Colonic mucosa (tissue), 4 donors: Measurements from ENCODE around the gene PLCL1. TPM values are rescaled to one million over a fixed set of nuclear protein-coding genes. Genes with fewer than 3 reads are reported as not detected.

Source experiments
- DNase-seq: peaks from one replicate; pipeline ENCODE4 v3.0.0-alpha.2; 2020
- H3K27ac ChIP-seq: fragments of 200-600 bp; one replicate; pipeline ENCODE4 v1.8.0; 2021
- H3K27me3 ChIP-seq: fragments of 200-600 bp; one replicate; pipeline ENCODE4 v1.8.0; 2021
- H3K36me3 ChIP-seq: fragments of 200-600 bp; one replicate; pipeline ENCODE4 v1.8.0; 2021
- H3K4me1 ChIP-seq: fragments of 200-600 bp; one replicate; pipeline ENCODE4 v1.8.0; 2021; ENCODE audit warnings: mild to moderate bottlenecking
- H3K4me3 ChIP-seq: fragments of 200-600 bp; one replicate; pipeline ENCODE4 v1.8.0; 2021
- H3K9ac ChIP-seq, 2 donors: one replicate each; pipeline ENCODE4 v1.7.0; 2013; ENCODE audit warnings: control low read depth in 2 of 2, low read depth in 2 of 2, low read length in 2 of 2
- H3K9me3 ChIP-seq: fragments of 200-600 bp; one replicate; pipeline ENCODE4 v1.8.0; 2021
- intact Hi-C: fragments of 100-400 bp; cut with DNase I; formaldehyde crosslinking; loops from one replicate; pipeline ENCODE4 v1.14.1; 2022
- total RNA-seq, 2 donors: library from RNA; stranded (reverse); fragmentation: NEBNext Ultra II Directional in 1 of 2; extraction: Animal tissue kit (Norgen Biotek cat#: 25700) in 1 of 2; gene quantifications; one replicate each; pipeline ENCODE4 v1.2.1, GENCODE V29; 2021
- TF ChIP-seq, protein P1 (sequence below): fragments of 200-600 bp; IDR thresholded peaks from one replicate; pipeline ENCODE4 v1.8.0; 2022; ENCODE audit warnings: antibody characterized with exemption, mild to moderate bottlenecking
- donor health status: healthy.
- donor health status: DM: no; HTN: no; CAD: no.
- donor health status: DM: no; HTN: no; CAD: no.

Gene PLCL1
- total RNA-seq, 2 donors from 2014 or later: 0.30 to 1.3 TPM

DNA sequence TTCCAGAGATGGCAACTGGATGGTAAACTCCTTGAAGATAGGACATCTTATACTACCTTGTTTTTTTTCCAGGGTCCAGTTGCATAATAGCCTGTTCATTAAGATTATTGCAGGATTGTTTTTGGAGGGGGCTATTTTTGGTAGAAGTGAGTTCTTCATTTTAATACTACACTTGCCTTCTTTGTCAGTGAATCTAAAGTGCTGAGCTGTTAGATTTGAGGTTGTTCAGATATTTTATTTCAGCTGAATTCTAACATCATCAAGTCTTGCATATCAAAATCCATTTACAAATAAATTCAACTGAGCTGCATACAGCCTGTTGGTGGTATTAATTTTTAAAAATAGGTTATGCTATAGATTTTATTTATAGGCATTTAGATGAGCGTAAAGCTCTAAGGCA, 72.1 kb downstream of the PLCL1 start:
- H3K4me1 ChIP-seq: no peaks in the 10 kb centered on the region
- no peaks in the 10 kb centered on the region for H3K27me3 ChIP-seq
- no peaks in the 10 kb centered on the region for H3K9me3 ChIP-seq
- no peak overlapping the region for H3K4me3 ChIP-seq
- intact Hi-C loops: no loop called here
- no peak overlapping the region for H3K27ac ChIP-seq
- no peak overlapping the region for H3K9ac ChIP-seq
- no peaks in the 10 kb centered on the region for H3K36me3 ChIP-seq
- TF ChIP-seq, protein P1, sequence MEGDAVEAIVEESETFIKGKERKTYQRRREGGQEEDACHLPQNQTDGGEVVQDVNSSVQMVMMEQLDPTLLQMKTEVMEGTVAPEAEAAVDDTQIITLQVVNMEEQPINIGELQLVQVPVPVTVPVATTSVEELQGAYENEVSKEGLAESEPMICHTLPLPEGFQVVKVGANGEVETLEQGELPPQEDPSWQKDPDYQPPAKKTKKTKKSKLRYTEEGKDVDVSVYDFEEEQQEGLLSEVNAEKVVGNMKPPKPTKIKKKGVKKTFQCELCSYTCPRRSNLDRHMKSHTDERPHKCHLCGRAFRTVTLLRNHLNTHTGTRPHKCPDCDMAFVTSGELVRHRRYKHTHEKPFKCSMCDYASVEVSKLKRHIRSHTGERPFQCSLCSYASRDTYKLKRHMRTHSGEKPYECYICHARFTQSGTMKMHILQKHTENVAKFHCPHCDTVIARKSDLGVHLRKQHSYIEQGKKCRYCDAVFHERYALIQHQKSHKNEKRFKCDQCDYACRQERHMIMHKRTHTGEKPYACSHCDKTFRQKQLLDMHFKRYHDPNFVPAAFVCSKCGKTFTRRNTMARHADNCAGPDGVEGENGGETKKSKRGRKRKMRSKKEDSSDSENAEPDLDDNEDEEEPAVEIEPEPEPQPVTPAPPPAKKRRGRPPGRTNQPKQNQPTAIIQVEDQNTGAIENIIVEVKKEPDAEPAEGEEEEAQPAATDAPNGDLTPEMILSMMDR: no peak
- no peak for DNase-seq

- no peak overlapping the region for H3K27ac ChIP-seq
- no peak overlapping the region for H3K9ac ChIP-seq
- H3K36me3 ChIP-seq: no peaks in the 10 kb centered on the region
- no peak overlapping the region for H3K4me3 ChIP-seq
- TF ChIP-seq, protein P1: no peak
- no peaks in the 10 kb centered on the region for H3K4me1 ChIP-seq
- H3K27me3 ChIP-seq: no peaks in the 10 kb centered on the region
- intact Hi-C loops: no loop called here
- no peaks in the 10 kb centered on the region for H3K9me3 ChIP-seq
- DNase-seq: no peak
Measured at GRCh38 chr2:197877038-197877437, 72.6 kb downstream of the PLCL1 start.

DNA sequence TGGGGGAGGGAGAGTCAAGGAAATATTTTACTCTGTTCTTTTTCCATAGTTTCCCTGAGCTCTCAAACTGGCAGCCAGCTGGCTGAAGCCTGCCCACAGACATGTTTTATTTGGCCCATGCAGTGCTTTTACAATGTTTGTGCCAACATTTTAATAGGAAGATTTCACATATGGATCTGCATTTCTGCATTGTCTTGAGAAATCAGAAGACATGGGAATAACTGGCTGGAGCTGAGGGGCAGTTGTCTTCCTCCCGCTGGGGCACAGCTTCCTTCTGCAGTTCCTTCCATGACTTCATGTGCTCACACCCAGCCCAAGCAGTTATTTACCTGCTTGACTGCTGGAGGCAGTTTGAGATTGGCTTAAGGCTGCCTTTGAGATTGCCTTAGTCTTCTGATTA, 74.4 kb downstream of the PLCL1 start:
- no peaks in the 10 kb centered on the region for H3K36me3 ChIP-seq
- H3K4me1 ChIP-seq: no peaks in the 10 kb centered on the region
- DNase-seq: no peak
- no peak overlapping the region for H3K27ac ChIP-seq
- no peaks in the 10 kb centered on the region for H3K27me3 ChIP-seq
- intact Hi-C loops: no loop called here
- TF ChIP-seq, protein P1: no peak
- H3K9ac ChIP-seq: no peak overlapping the region
- H3K4me3 ChIP-seq: no peak overlapping the region
- H3K9me3 ChIP-seq: no peaks in the 10 kb centered on the region

GRCh38 chr2:197879812-197880408, 75.5 kb downstream of the PLCL1 start:
- Histone ChIP-seq H3K4me1 (no peaks in the 10 kb centered on the region), H3K9me3 (no peaks in the 10 kb centered on the region), H3K4me3 (no peak overlapping the region), H3K27ac (no peak overlapping the region), H3K36me3 (no peaks in the 10 kb centered on the region), H3K9ac (no peak overlapping the region), H3K27me3 (no peaks in the 10 kb centered on the region)
- TF ChIP-seq, protein P1: no peak
- intact Hi-C loops: no loop called here
- DNase-seq: no peak

GRCh38 chr2:197883354-197884032, 79.1 kb downstream of the PLCL1 start:
- H3K36me3 ChIP-seq: no peaks in the 10 kb centered on the region
- no peak overlapping the region for H3K9ac ChIP-seq
- TF ChIP-seq, protein P1: no peak
- no peaks in the 10 kb centered on the region for H3K4me1 ChIP-seq
- intact Hi-C loops: no loop called here
- H3K9me3 ChIP-seq: no peaks in the 10 kb centered on the region
- DNase-seq: no peak
- no peak overlapping the region for H3K27ac ChIP-seq
- no peak overlapping the region for H3K4me3 ChIP-seq
- no peaks in the 10 kb centered on the region for H3K27me3 ChIP-seq
